Effector CD8-positive, alpha-beta T cell (primary cell): ENCODE results near the gene DYSF.

Source experiments
- DNase-seq: peaks from one replicate; lab custom pipeline; 2025; lab: John Stamatoyannopoulos, UW

The DYSF gene

GRCh38 chr2:71502941-71503738 lies 49.8 kb downstream of the DYSF start:
- DNase-seq: no peak

GRCh38 chr2:71503837-71504236 lies 50.5 kb downstream of the DYSF start:
- no peak for DNase-seq

DNA sequence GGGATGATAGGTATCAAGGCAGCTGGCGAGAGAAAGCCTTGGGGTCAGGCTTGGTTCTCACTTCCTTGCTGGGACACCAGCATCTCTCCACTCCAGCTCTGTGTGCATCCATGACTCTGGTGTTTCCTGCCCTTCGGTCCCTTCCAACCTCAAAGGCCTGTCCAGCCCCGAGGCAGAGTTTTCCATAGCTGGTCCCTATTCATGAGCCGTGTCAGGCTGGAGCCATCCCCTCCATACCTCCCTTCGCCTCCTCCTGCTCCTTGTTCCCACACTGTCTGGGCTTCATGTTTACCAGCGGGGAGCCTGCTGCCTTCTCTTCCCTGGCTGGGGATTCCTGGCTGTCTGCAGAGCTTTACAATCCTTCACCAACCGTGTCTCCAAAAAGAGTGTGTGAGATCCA lies 51.2 kb downstream of the DYSF start:
- no peak for DNase-seq

DNA sequence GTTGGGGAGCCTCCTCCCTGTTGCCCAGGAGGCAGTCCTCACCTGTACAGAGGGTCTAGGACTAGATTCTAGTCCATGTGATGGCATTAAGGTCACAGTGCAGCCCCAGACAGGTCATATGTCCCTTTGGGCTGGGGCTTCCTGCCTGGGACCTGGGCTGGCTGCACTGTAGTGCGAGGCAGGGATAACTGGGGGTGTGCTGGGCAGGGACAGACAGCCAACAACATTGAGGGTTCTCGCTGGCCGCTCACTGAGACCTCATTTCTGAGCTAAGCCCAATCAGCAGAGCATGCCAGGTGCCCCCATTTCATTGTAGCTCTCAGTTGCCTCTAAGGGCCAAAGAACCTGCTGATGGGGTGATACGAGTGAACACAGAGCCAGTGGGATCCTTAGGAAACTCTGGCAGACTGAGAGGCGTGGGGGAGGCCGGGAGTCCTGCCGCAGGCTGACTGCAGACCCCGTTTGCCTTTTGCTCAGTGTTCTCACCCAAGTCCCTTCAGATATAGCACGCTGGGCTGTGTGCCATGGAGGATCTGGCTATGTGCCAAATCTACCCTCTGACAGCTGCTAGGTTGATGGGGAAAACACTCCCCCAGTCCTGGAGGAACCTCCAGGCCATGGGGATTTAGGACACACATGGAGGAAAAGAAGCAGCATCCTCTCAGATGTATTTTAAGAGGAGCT lies 51.9 kb downstream of the DYSF start:
- DNase-seq: no peak

DNA sequence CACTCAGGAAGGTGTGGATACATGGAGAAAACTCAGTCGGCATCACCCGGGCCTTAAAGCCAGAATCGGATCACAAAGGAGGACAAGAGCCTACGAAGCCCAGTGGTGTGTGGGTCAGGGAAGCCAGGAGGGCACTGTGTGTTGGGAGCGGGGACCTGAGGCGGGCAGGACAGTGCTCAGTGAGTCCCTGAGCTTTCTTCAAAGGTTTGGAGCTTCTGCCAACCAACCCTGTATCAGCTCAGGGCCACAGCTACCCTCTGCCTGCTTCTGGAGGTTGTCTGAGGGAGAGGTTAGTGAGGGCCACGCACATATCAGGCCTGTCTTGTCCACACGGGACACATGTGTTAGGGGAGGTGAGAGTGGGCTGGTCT lies 52.4 kb downstream of the DYSF start:
- DNase-seq: no peak

DNA sequence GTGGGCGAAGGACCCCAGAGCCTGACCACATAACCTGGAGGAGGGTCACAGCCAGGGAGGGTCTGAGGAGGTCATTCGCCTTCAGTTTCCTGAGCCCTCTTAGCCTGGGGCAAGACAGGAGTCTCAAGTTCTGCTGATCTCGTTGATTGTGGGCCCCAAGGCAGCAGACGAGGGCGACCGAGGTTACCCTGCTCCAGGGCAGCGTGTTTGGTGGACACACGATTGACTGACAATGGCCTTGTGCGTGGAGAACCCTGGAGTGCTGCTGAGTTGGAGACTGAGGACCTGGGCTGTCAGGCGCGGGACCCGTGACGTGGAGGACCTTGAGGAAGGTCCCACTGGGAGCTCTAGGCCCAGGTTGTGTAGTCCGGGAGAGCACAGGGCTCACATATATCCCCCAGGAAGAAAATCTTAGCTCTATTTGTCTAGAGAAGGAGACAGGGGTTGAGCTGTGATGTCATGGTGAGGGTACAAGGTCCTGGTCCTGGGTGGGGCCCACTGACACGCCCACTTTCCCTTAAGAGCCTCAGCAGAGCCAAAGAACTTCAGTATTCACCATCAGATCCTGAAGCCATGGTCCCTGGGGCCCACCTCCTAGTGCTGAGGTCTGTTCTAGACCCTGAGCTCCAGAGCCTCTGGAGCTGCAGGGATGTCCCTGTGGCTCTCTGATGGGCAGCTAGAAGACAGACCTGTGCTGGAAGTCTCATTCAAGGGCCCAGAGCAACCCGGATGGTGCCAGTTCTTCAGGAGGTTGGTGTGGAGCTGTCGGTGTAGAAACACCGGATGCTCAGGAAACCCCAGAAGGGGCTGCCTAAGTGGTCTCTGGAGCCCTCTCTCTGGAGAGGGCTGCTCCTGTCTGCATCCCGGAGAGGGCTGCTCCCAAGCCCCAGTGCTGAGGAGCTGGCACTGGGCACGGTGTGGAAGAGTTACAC lies 53.1 kb downstream of the DYSF start:
- no peak for DNase-seq

GRCh38 chr2:71507476-71507875 lies 54.1 kb downstream of the DYSF start:
- no peak for DNase-seq

DNA sequence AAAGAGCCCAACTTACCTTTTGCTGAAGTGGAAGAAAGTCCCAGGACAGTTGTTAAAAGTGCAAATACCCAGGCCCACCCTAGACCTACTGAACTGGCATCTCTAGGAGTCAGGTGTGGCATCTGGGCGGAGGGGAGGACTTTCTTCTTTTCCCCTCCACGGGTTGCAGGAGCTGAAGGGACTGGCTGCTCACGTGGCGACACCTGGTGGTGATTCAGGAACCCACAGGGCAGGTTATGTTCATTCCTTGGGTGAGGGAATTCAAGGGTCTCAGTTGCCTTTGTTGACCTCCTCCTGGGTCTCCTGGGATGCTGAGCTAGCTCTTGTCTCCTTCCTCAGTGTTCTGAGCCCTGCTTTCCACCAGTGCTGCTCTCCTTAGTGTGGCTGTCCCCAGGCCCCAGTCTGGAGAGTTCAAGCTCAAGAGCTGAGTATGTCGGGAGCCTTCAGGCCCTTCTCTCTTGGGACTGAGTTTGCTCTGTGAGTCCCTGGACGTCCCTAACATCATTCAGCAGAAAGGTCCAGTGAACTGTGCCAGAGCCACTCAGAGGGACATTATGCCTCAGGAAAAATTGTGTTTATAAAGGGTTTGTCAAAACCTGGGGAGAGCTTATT lies 56.9 kb downstream of the DYSF start:
- DNase-seq: peak; percentile 55

- no peak for DNase-seq
Observed at GRCh38 chr2:71510938-71511337, 57.6 kb downstream of the DYSF start.

DNA sequence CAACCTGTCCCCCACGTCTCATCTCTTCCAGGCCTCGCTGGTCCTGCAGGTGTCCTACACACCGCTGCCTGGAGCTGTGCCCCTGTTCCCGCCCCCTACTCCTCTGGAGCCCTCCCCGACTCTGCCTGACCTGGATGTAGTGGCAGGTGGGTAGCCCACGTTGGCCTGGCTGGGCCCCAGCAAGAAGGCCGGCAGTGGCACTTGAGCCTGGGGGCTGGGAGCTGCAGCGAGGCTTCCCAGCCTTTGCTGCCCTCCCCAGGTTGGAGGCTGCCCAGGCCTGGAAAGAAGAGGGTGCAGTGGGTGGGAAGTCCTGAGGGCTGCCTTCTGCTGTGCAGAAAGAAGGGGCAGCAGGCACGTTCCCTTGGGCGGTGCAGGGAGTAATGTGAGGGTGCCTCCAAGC lies 58.4 kb downstream of the DYSF start:
- DNase-seq: no peak

DNA sequence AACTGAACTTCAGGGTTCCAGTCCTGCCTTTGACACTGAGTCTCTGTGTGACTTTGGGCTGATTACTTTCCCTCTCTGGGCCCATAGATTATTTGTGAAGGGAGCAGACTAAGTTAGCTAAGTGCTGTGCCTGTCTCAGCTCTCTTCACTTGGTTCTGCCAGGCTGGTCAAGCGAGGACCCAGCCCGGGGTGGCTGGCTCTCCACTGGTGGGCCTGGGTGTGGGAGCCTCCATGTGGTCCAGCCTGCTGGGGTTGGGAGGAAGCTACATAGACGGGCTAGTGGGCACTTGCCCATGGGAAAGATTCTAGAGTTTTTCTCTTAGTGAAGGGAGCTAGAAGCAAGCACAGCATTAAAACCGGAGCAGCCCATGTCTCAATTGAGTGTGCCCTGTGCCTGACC lies 59.0 kb downstream of the DYSF start:
- DNase-seq: no peak

DNA sequence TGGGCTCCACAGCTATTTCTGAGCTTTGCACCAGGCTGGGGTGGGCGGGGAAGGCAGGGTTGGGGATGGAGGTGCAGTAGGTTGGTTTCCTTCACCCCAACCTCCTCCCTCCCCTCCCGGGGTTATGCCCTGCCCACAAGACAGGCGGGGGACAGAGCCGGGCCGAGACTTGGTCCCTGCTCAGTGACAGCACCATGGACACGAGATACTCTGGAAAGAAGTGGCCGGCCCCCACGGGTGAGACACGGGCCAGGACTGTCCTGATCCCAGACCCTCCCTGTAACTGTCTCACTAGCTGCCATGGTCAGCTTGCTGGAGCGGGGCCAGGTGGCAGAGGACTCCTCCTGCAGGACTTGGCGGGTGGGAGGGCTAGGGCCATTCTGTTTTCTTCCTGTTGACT lies 59.7 kb downstream of the DYSF start:
- no peak for DNase-seq

DNA sequence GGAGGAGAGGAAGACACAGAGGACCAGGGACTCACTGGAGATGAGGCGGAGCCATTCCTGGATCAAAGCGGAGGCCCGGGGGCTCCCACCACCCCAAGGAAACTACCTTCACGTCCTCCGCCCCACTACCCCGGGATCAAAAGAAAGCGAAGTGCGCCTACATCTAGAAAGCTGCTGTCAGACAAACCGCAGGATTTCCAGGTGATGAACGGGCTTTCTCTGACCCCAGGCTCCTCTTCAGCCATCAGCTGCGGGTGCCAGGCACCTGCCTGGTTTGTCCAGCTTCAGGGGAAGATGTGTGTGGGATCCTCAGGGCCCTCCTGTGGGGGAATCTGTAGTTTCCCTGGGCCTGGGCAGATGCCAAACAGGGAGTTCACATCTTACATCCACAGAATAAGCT lies 60.4 kb downstream of the DYSF start:
- DNase-seq: no peak

DNA sequence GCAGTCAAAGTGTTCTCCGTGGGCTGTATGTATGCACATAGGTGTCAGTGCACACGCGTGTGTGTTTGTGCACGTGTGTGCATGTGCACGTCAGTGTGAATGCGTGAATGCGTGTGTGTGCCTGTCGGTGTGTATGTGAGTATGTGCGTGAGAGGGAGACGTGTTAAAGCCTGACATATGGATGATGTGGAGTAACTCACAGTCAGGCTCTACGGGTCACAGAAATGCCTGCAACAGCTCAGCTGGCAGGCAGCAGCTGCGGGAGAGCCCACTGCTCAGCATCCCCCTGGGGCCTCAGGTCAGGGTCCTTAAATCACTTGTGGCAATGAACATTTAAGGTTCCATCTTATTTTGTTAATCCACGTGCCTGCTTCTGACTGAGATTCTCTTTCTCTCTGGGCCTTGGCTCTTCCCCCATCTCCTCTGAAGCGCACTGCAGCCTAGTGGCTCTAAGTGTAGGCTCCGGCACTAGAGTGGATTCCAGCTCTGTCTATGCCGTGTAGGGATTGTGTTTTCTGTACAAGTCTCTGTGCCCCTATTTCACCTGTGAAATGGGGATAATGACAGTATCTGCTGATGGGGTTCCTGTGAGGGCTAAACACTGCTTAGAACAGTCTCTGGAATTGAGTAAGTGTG lies 63.0 kb downstream of the DYSF start:
- no peak for DNase-seq

DNA sequence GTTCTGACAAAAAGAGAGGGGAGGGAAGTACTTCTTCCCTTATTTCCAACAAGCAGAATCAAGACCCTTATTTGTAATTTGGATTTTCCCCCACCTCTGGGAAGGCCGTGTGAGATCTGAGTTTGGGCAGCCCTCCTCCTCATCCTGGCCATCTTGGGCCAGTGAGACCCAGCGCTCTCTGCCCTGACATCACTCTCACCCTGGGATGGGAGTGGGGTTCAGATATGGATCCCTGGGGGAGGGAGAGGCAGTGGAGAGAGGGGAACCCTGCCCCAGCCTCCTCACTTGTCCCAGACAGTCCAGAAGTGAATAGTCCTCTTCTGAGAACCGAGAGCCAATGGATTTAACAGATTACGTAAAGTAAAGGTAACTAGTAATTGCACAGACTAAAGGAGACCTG lies 64.5 kb downstream of the DYSF start:
- DNase-seq: no peak

DNA sequence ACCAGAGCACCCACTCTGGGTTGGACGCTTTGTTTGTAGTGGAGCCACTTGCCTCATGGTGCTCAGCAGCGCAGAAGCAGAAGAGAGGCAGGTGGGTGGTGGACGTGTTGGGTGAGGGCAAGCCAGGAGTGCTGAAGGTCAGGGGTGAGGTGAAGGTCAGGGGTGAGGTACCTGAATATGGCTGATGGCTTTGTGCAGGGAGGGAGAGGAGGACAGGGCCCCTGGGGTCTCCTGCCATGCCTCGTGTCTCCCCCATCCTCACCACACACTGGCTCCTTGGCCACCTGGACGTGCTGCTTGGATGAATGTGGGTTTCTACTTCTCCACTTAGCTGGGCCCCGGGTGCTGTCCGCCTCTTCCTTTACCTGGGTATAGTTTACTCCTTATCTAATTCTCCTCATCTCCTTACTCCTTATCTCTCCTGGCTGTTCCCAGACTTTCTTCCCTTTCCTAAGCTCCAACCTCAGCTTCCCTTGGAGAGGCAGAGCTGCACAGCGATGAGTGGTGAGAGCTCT lies 68.1 kb downstream of the DYSF start:
- no peak for DNase-seq

- no peak for DNase-seq
Observed at GRCh38 chr2:71524476-71524875, 71.1 kb downstream of the DYSF start.

- DNase-seq: no peak
Observed at GRCh38 chr2:71526141-71526540, 72.8 kb downstream of the DYSF start.

DNA sequence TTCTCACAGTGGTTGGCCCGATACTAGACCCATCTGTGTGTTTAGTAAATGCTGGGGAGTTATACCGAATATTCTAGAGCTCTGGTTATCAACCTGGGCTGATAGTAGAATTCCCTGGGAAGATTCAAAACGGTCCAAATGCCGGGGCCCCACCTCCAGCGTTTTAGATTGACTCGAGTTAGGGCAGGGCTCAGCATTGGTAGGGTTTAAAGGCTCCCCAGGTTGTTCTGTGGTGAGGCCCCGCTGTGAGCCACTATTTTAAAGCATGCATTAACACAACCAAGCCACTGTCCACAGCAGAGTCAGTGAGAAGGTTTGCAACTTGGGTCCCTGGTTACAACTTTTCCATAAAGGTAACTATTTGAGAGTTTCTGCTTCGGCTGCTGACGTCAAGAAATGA lies 73.6 kb downstream of the DYSF start:
- DNase-seq: no peak

GRCh38 chr2:71528131-71528591 lies 74.8 kb downstream of the DYSF start:
- DNase-seq: no peak

DNA sequence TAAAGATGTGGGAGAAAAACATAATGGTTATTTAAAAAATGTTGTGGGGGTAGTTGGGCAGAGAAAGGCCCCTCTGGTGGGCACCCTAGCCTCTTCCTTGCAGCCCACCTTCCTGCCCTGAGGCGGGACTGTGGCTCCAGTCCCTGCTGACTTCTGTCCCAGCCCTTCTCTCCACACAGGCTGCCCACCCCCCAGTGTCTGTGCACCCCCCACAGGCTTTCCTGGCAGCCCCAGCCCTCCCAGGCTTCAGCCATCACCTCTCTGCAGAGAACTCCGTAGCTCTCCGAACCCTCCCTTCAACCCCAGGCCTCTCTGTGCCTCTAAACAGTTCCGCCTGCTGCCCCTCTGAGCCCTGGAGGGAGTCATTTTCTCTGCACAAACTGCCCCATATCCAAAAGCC lies 75.4 kb downstream of the DYSF start:
- DNase-seq: no peak
